Activated T-cell treated with anti-CD3 and anti-CD28 coated beads, Interleukin-2, amount 50 U/mL, for 4 hours (primary cell): Measurements from ENCODE around the gene ADAM15. TPM values are rescaled to one million over a fixed set of nuclear protein-coding genes. Genes with fewer than 3 reads are reported as not detected.

Experiments used
- ATAC-seq, 2 donors: fragments of 200-7000 bp; cut with Tn5 transposase; one replicate each; pipeline ENCODE4 v1.10.0; 2021
- DNase-seq: peaks from one replicate; pipeline ENCODE4 v3.0.0-alpha.2; 2020
- H3K27me3 Mint-ChIP-seq: one replicate; pipeline ENCODE4 v1.8.0; 2021; ENCODE audit warnings: low read depth, mixed read lengths
- H3K36me3 Mint-ChIP-seq: one replicate; pipeline ENCODE4 v1.8.0; 2022; ENCODE audit warnings: mixed read lengths; ENCODE audit not compliant: insufficient read depth
- H3K4me1 Mint-ChIP-seq: one replicate; pipeline ENCODE4 v1.8.0; 2021; ENCODE audit warnings: low read depth, mixed read lengths
- H3K4me3 Mint-ChIP-seq: one replicate; pipeline ENCODE4 v1.8.0; 2021; ENCODE audit warnings: mild to moderate bottlenecking, moderate library complexity, mixed read lengths
- H3K9me3 Mint-ChIP-seq: one replicate; pipeline ENCODE4 v1.8.0; 2021; ENCODE audit warnings: mixed read lengths
- total RNA-seq, 3 donors: library from RNA; stranded (reverse); gene quantifications; one replicate each; pipeline ENCODE4 v1.2.1, GENCODE V29; 2021

The ADAM15 gene
- total RNA-seq, 3 donors from 2014 or later: 46.3 to 63.4 (median 48.8) TPM

- Mint-ChIP-seq H3K4me3 (peak overlapping the region; percentile 84), H3K9me3 (no peaks in the 10 kb centered on the region), H3K4me1 (peaks cover 30% of the 10 kb centered on the region), H3K36me3 (peaks cover 6% of the 10 kb centered on the region), H3K27me3 (no peaks in the 10 kb centered on the region)
- ATAC-seq: peak; percentile 23 to 42
- DNase-seq: no peak
These were observed 13.2 kb downstream of the ADAM15 start for GRCh38 chr1:155064111-155064831.

GRCh38 chr1:155064832-155065429, 13.8 kb downstream of the ADAM15 start:
- Mint-ChIP-seq H3K9me3 (no peaks in the 10 kb centered on the region), H3K27me3 (no peaks in the 10 kb centered on the region)

GRCh38 chr1:155066777-155067176, 15.7 kb downstream of the ADAM15 start:
- no peak for DNase-seq
- ATAC-seq: no peak
- peaks cover 31% of the 10 kb centered on the region for H3K4me1 Mint-ChIP-seq
- H3K27me3 Mint-ChIP-seq: no peaks in the 10 kb centered on the region
- H3K9me3 Mint-ChIP-seq: no peaks in the 10 kb centered on the region
- peaks cover 4% of the 10 kb centered on the region for H3K36me3 Mint-ChIP-seq
- H3K4me3 Mint-ChIP-seq: no peak overlapping the region

More at GRCh38 chr1:155064832-155065429, 13.8 kb downstream of the ADAM15 start:
- no peak for ATAC-seq
- Mint-ChIP-seq H3K36me3 (peaks cover 6% of the 10 kb centered on the region), H3K4me1 (peaks cover 30% of the 10 kb centered on the region), H3K4me3 (peak overlapping the region; percentile 84)
- DNase-seq: no peak

GRCh38 chr1:155068599-155068998, 17.5 kb downstream of the ADAM15 start:
- H3K4me3 Mint-ChIP-seq: no peak overlapping the region
- H3K4me1 Mint-ChIP-seq: peaks cover 24% of the 10 kb centered on the region
- H3K36me3 Mint-ChIP-seq: peaks cover 4% of the 10 kb centered on the region
- H3K9me3 Mint-ChIP-seq: no peaks in the 10 kb centered on the region
- H3K27me3 Mint-ChIP-seq: no peaks in the 10 kb centered on the region
- DNase-seq (no peak), ATAC-seq (no peak)

- DNase-seq: no peak
- no peak for ATAC-seq
- no peaks in the 10 kb centered on the region for H3K9me3 Mint-ChIP-seq
- H3K4me3 Mint-ChIP-seq: no peak overlapping the region
- peaks cover 23% of the 10 kb centered on the region for H3K4me1 Mint-ChIP-seq
- H3K27me3 Mint-ChIP-seq: no peaks in the 10 kb centered on the region
- peaks cover 4% of the 10 kb centered on the region for H3K36me3 Mint-ChIP-seq
These were observed 18.5 kb downstream of the ADAM15 start for GRCh38 chr1:155069551-155070157.

- Mint-ChIP-seq H3K27me3 (no peaks in the 10 kb centered on the region), H3K9me3 (no peaks in the 10 kb centered on the region), H3K4me1 (peaks cover 18% of the 10 kb centered on the region), H3K4me3 (peak overlapping the region; percentile 19), H3K36me3 (peaks cover 4% of the 10 kb centered on the region)
- DNase-seq (no peak), ATAC-seq (no peak)
These were observed 19.1 kb downstream of the ADAM15 start for GRCh38 chr1:155070158-155070621.

- H3K36me3 Mint-ChIP-seq: peaks cover 4% of the 10 kb centered on the region
- DNase-seq (peak; percentile 61), ATAC-seq (peak; percentile 96 to 98)
- H3K4me3 Mint-ChIP-seq: peak overlapping the region; percentile 19
- H3K9me3 Mint-ChIP-seq: no peaks in the 10 kb centered on the region
- H3K27me3 Mint-ChIP-seq: no peaks in the 10 kb centered on the region
- peaks cover 18% of the 10 kb centered on the region for H3K4me1 Mint-ChIP-seq
These were observed 19.8 kb downstream of the ADAM15 start for GRCh38 chr1:155070721-155071569.

- Mint-ChIP-seq H3K4me3 (peak overlapping the region; percentile 5), H3K27me3 (no peaks in the 10 kb centered on the region), H3K4me1 (peaks cover 18% of the 10 kb centered on the region), H3K9me3 (no peaks in the 10 kb centered on the region), H3K36me3 (peaks cover 4% of the 10 kb centered on the region)
- no peak for ATAC-seq
- no peak for DNase-seq
These were observed 20.6 kb downstream of the ADAM15 start for GRCh38 chr1:155071701-155072100.

GRCh38 chr1:155072531-155073289, 21.6 kb downstream of the ADAM15 start:
- Mint-ChIP-seq H3K9me3 (no peaks in the 10 kb centered on the region), H3K36me3 (peaks cover 2% of the 10 kb centered on the region), H3K27me3 (no peaks in the 10 kb centered on the region), H3K4me3 (no peak overlapping the region), H3K4me1 (peaks cover 18% of the 10 kb centered on the region)
- ATAC-seq: no peak
- DNase-seq: no peak

- no peak for ATAC-seq
- H3K4me3 Mint-ChIP-seq: no peak overlapping the region
- no peak for DNase-seq
- no peaks in the 10 kb centered on the region for H3K9me3 Mint-ChIP-seq
- no peaks in the 10 kb centered on the region for H3K27me3 Mint-ChIP-seq
- peaks cover 18% of the 10 kb centered on the region for H3K4me1 Mint-ChIP-seq
- no peaks in the 10 kb centered on the region for H3K36me3 Mint-ChIP-seq
These were observed 22.5 kb downstream of the ADAM15 start for GRCh38 chr1:155073377-155074242.

- Mint-ChIP-seq H3K36me3 (no peaks in the 10 kb centered on the region), H3K27me3 (peaks cover 9% of the 10 kb centered on the region)
- ATAC-seq: no peak
These were observed 24.4 kb downstream of the ADAM15 start for GRCh38 chr1:155075535-155075934.

GRCh38 chr1:155076371-155076770, 25.3 kb downstream of the ADAM15 start:
- Mint-ChIP-seq H3K4me1 (peaks cover 28% of the 10 kb centered on the region), H3K9me3 (no peaks in the 10 kb centered on the region), H3K36me3 (no peaks in the 10 kb centered on the region), H3K4me3 (no peak overlapping the region), H3K27me3 (peaks cover 13% of the 10 kb centered on the region)
- DNase-seq: no peak
- no peak for ATAC-seq

More at GRCh38 chr1:155075535-155075934, 24.4 kb downstream of the ADAM15 start:
- DNase-seq: no peak
- H3K4me1 Mint-ChIP-seq: peaks cover 24% of the 10 kb centered on the region
- no peaks in the 10 kb centered on the region for H3K9me3 Mint-ChIP-seq
- H3K4me3 Mint-ChIP-seq: no peak overlapping the region

GRCh38 chr1:155077346-155077745, 26.2 kb downstream of the ADAM15 start:
- Mint-ChIP-seq H3K36me3 (no peaks in the 10 kb centered on the region), H3K4me1 (peaks cover 32% of the 10 kb centered on the region), H3K4me3 (peak overlapping the region; percentile 2), H3K9me3 (no peaks in the 10 kb centered on the region), H3K27me3 (peaks cover 20% of the 10 kb centered on the region)
- no peak for ATAC-seq
- no peak for DNase-seq
